Panc1 (cell line): ENCODE measurements around the gene RAP2A.

Experiments
- POLR2AphosphoS5 ChIP-seq: IDR thresholded peaks from 2 replicates; pipeline ENCODE4 v1.6.1; 2012; ENCODE audit warnings: mild to moderate bottlenecking, low read depth, low read length, moderate library complexity
- SIN3A ChIP-seq: IDR thresholded peaks from 2 replicates; pipeline ENCODE4 v1.6.1; 2012; ENCODE audit warnings: low read depth, mild to moderate bottlenecking, low read length, moderate library complexity, borderline replicate concordance; ENCODE audit not compliant: insufficient read depth
- TCF7L2 ChIP-seq: IDR thresholded peaks from 2 replicates; pipeline ENCODE4 v1.6.1; 2011; ENCODE audit warnings: mild to moderate bottlenecking, low read depth, low read length, inconsistent platforms
- TF ChIP-seq, protein P1 (sequence below): fragments of 450-650 bp; IDR thresholded peaks from 2 replicates; pipeline ENCODE4 v1.5.1; 2017; ENCODE audit warnings: mild to moderate bottlenecking
- TF ChIP-seq, protein P2 (sequence below), 2 experiments: IDR thresholded peaks; 2 replicates each; pipeline ENCODE4 v1.6.1; 2011 to 2012; ENCODE audit warnings: low read depth in 2 of 2, control low read depth in 1 of 2, low read length in 1 of 2, mild to moderate bottlenecking in 1 of 2, moderate library complexity in 1 of 2; ENCODE audit not compliant: insufficient read depth in 1 of 2

DNA sequence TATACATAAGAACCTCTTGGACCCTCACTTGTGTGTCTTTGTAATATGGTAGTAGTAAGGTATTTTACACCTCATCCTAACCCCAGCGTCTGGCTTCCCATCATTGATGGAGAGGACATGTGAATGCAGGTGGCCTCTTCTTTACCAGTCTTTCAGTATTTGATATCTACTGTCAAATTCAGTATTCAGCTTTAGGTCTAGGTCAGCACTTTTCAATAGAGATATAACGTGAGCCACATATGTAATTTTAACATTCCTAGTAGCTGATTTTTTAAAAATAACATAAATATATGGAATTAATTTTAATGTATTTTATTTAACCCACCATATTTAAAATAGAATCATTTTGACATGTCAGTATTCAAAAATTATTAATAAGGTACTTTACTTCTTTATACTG, 2.9 kb downstream of the RAP2A start:
- TF ChIP-seq, protein P1, sequence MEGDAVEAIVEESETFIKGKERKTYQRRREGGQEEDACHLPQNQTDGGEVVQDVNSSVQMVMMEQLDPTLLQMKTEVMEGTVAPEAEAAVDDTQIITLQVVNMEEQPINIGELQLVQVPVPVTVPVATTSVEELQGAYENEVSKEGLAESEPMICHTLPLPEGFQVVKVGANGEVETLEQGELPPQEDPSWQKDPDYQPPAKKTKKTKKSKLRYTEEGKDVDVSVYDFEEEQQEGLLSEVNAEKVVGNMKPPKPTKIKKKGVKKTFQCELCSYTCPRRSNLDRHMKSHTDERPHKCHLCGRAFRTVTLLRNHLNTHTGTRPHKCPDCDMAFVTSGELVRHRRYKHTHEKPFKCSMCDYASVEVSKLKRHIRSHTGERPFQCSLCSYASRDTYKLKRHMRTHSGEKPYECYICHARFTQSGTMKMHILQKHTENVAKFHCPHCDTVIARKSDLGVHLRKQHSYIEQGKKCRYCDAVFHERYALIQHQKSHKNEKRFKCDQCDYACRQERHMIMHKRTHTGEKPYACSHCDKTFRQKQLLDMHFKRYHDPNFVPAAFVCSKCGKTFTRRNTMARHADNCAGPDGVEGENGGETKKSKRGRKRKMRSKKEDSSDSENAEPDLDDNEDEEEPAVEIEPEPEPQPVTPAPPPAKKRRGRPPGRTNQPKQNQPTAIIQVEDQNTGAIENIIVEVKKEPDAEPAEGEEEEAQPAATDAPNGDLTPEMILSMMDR = no peak
- TF ChIP-seq SIN3A (no peak), POLR2AphosphoS5 (no peak), TCF7L2 (no peak)
- TF ChIP-seq, protein P2, sequence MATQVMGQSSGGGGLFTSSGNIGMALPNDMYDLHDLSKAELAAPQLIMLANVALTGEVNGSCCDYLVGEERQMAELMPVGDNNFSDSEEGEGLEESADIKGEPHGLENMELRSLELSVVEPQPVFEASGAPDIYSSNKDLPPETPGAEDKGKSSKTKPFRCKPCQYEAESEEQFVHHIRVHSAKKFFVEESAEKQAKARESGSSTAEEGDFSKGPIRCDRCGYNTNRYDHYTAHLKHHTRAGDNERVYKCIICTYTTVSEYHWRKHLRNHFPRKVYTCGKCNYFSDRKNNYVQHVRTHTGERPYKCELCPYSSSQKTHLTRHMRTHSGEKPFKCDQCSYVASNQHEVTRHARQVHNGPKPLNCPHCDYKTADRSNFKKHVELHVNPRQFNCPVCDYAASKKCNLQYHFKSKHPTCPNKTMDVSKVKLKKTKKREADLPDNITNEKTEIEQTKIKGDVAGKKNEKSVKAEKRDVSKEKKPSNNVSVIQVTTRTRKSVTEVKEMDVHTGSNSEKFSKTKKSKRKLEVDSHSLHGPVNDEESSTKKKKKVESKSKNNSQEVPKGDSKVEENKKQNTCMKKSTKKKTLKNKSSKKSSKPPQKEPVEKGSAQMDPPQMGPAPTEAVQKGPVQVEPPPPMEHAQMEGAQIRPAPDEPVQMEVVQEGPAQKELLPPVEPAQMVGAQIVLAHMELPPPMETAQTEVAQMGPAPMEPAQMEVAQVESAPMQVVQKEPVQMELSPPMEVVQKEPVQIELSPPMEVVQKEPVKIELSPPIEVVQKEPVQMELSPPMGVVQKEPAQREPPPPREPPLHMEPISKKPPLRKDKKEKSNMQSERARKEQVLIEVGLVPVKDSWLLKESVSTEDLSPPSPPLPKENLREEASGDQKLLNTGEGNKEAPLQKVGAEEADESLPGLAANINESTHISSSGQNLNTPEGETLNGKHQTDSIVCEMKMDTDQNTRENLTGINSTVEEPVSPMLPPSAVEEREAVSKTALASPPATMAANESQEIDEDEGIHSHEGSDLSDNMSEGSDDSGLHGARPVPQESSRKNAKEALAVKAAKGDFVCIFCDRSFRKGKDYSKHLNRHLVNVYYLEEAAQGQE (IDR thresholded peaks at IDR 0.05; ENCODE audit: insufficient read depth in 1 of 2, low read depth in 2 of 2, low read length in 1 of 2) = no peak
